HG03025 (cell line): ENCODE measurements around the gene EEPD1.
"Not testable (repeated sequence)": the region's sequence is repeated elsewhere in the genome, so short reads cannot be mapped to it uniquely, and the experiment has no call there.

Experiments
- ATAC-seq: cut with Tn5 transposase; IDR thresholded peaks from one replicate; pipeline ENCODE4 v1.9.1; 2021; ENCODE audit warnings: mild to moderate bottlenecking, moderate library complexity; ENCODE audit not compliant: unreplicated experiment, low FRiP score

Gene EEPD1

DNA sequence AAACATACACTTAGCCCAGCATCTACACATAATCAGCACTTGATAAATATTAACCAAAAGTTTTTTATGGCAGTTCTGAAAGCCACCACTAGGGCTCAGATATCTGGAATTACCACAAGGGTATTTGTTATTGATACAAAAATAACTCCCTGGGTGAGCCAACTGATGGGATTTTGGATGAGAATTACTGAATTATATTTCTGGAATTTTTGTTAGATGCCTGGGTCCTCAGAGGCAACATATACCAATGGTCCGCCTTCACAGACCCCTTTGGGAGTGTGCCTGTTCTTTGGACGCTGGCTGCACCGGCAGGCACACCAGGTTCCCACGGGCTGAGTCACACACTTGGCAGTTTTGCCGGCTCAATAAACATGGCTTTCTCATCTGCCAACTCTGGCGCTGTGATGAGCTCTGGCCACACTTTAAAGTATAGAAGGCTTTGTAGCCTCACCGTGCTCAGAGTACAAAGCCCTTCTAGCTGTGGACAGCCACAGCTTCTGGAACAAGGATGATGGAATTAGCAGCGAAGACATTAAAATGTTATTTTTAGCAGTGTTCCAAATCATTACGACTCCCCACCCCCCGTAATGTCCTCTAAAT is 24.5 kb upstream of the EEPD1 start:
- no peak for ATAC-seq

- ATAC-seq: no peak
These were observed 24.0 kb upstream of the EEPD1 start for GRCh38 chr7:36129048-36129534.

- ATAC-seq: no peak
These were observed 22.7 kb upstream of the EEPD1 start for GRCh38 chr7:36130236-36130945.

DNA sequence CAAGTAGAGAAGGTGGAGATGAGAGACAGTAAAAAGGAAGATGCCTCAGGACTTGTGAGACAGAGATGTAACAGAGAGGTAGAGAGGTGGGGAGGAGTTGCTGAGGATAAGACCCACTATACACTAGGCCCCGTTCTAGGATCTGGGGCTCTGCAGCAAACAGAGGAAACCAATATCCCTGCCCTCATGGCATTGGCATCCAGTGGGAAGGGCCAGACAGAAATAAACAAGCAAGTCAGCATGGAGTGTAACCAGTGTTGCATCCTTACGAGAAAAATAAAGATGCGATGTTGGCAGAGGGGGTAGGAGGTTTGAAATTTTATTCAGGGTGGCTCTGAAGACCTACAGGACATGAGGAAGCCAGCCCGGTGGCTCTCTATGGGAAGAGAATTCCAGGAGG is 22.0 kb upstream of the EEPD1 start:
- no peak for ATAC-seq

DNA sequence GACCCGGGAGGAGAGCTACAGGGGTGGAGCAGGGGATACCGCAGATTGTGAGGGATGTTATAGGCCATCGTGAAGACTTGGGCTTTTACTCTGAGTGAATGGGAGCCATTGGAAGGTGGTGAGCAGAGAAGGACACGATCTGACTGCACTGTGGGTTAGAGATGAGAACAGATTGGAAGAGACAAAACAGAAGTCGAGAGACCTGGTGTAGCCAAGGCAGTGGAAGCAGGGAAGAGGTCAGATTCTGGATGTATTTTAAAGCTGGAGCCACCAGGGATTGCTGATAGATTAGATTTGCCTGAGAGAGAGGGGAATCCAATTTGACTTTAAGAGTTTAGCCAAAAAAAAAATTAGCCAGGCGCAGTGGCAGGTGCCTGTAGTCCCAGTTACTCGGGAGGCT is 21.6 kb upstream of the EEPD1 start:
- ATAC-seq: no peak

- ATAC-seq: no peak
These were observed 21.0 kb upstream of the EEPD1 start for GRCh38 chr7:36132012-36132411.

DNA sequence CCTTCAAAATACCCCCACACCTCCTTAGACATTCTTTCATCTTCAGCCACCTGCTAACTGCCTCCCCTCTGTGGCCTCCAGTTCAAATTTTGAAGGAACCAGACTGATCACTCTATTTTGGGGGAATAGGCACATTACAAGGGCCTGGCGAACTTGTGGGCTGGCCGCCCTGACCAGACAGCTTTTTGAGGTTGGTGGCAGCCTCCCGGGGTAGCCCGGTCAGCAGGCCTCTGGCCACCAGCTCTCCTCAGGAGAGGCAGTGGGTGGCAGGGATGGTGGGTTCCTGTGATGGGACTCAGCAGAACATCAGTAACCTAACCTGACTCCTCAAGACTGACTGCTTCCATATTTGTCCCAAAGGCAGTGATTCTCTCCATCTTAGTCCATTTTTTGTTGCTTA is 17.4 kb upstream of the EEPD1 start:
- no peak for ATAC-seq

DNA sequence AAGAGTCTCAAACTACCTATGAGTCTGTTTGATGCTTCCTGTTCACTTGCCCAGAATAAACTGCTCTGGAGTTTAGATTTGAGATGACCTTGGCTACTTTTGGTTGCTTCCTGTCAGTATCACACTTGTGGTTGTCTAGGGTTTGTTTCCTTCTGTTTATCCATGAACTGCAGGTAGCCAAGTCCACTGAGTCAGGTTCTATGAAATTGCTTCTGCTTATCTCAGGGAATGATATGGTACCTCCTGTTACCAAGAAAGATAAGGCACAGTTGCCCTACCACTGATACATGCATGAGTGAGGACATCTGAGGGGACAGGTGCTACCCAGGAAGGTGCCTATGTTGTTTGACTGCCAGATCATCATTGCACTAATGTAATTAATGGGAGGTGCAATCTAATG is 15.8 kb upstream of the EEPD1 start:
- ATAC-seq: no peak

DNA sequence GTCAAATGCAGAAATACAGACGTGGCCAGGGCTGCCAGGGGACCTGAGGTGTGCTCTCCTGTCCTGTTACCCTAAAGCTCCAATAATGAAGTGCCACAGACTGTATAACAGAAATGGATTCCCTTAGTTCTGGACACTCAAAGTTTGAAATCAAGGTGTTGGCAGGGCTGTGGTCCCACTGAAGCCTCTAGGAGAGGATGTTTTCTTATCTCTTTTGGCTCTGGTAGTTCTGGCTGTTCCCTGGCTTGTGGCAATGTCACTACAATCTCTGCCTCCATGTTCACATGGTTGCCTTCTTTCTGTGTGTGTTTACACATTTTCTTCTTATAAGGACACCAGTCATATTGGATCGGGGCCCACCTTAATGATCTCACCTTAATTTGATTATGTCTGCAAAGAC is 15.3 kb upstream of the EEPD1 start:
- ATAC-seq: no peak

DNA sequence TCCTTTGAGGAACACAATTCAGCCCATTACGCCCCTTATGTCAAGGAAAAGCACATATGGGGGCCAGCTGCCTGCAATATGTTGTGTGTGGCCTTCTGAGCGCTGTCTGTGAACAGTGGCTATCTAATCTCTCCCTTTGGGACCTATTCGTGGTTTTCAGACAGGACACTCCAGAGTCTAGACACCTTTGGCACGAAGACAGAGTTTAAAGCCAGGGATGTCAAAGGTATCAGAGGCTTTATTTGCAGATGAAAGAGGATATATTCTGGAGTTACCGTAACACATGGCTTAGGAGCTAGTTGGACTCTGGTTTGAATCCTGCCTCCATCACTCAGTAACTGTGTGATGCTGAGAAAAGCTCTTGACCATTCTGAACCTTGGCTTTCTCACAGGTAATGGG is 14.8 kb upstream of the EEPD1 start:
- no peak for ATAC-seq

- no peak for ATAC-seq
These were observed 11.7 kb upstream of the EEPD1 start for GRCh38 chr7:36141351-36141750.

- ATAC-seq: no peak
These were observed 11.2 kb upstream of the EEPD1 start for GRCh38 chr7:36141850-36142249.

DNA sequence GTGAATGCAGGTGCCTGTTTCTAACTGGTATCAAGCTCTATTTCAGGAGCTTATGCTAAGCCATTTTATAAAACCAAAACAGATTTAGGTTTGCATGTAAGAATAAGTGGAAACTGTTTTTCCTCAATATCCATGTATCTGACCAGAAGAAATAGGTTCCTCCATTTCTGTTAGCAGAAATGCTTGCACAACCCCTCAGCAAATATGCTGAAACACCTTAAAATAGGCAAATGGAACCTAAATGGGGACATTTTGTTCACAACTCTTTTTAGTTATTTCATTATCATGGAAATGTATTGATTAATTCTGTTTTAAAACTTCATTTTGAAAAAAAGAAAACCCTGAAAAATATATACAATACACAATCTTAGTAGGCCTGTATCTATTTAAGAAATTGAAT is 8.9 kb upstream of the EEPD1 start:
- no peak for ATAC-seq

DNA sequence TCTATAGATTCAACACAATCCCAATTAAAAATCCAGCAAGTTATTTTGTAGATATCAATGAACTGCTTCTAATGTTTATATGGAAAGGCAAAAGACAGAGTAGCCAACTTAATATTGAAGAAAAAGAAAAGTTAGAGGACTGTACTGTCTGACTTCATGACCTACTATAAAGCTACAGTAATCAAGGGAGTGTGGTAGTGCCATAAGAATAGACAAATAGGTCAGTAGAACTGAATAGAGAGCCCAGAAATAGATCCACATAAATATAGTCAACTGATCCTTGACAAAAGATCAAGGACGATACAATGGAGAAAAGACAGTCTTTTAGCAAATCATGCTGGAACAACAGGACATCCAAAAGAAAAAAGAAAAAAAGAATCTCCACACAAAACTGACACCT is 7.4 kb upstream of the EEPD1 start:
- no peak for ATAC-seq

- no peak for ATAC-seq
These were observed 5.7 kb upstream of the EEPD1 start for GRCh38 chr7:36147361-36147760.

- ATAC-seq: no peak
These were observed 4.5 kb upstream of the EEPD1 start for GRCh38 chr7:36148422-36149065.

DNA sequence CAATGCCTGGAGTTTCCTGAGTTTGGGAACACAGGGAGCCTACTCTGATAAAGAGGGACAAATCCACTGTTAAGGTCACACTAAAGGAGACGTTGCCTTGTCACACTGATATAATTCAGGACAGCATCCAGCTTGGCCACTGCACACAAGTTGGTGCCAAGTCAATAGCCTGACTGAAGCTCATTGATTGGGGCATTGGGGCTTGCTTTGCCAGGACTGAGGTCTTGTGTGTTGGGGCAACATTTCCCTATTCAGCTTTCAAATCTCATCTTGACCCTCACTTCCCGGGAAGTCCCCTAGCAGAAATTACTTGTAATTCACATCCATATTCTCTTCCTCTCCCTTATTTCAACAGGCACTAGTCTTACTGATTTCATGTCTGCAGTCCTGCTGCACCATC is 3.8 kb upstream of the EEPD1 start:
- not testable (repeated sequence) for ATAC-seq

DNA sequence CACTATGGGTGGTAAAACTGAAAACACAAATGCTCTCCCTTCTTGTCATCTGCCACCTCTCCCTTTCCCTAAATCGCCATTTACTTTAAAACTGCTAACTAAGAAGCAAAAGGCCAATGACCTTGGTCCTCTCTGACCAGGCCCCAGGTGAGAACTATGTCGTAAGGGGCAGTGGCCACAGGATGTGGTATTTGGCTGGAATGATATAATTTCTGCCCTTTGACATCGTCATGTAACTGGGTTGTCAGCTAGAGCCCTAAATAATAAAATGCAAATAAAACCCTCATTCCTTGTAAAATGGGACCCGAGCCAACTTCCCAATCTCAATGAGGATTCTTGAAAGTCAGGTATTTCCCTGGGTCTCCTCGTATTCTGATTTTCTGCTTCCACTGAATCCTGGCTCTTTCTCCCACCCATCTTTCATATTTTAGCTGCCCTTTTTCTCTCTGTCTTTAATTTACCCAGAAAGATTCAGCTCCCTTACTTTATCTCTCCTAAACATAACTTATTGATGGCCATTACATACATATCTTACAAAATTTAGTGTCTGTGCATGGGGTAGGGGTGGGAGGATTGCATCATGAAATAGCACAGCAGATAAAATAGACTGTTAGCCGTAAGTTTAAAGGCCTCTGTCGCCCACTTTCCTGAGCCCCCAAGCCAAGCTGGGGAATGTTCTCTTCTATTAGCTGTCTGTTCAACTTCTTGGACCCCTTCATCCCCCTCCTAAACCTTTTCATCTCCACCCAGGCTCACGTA is 3.2 kb upstream of the EEPD1 start:
- no peak for ATAC-seq

DNA sequence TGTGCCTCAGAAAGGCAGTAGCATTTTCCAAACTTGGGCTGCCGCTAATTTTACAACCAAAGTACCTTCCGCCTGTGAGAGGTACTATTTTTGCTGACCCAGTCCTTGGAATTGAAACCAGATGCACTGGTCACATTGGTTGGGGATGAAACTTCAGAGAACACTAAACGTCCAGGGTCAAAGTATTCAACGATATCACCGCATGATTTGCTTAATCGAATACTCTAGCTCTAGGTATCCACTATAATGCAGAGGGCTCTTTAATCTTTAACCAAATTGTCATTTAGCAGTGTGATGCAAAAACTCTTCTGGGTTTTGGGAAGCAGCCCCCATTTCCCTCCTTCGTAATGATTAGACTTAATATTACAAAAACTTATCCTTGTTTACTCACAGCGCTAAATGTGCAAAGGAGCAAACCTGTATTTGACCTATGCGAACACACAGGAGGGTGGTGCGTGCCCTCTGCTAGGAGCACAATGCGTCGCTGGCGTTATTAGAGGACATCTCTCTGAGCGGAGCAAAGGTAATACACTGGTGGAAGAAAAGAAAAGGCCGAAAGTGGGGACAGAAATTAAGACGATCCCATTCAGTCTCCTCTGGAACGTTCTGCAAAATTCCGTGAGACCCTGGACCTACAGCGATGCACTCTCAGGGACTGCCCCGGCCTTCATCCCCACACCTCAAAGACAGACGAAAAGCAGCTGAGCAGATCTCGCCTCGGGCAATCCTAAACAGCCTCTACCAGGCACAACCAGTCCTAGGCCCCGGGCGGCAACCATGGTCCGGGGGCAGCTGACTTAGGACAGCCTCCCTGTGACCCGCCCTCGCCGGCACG is 916 bp upstream of the EEPD1 start:
- no peak for ATAC-seq

DNA sequence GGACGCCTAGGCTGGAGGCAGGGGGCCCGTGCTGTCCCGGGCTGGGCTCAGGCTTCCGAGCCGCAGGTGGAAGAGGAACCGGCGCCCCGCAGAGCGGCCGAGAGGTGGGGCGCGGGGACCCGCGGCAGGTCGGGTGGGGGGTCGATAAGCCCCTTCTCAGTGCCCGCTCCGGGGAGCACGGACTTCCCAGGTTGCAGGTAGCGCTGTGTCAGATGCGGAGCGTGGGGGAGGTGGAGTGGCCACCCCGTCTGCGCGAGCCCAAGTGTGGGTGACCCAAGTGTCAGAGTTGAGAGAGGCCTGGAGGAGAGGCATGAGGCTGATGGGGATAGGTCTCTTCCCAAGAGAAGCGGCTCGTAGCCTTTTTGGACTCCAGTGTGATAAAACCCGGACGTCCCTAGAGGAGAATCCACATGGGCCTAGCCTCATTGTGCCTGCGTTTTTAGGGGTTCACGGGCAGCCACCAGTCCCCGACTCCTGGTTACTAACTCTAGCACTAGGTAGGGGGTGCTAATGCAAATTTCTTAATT is 580 bp downstream of the EEPD1 start:
- ATAC-seq: peak; percentile 13
